Neural crest cell (in vitro differentiated cells): ENCODE measurements around the gene VCAN. TPM values are rescaled to one million over a fixed set of nuclear protein-coding genes. Genes with fewer than 3 reads are reported as not detected.

Experiments
- DNase-seq: peaks from one replicate; pipeline ENCODE4 v3.0.0; 2021; ENCODE audit warnings: low read depth, mixed read lengths, low spot score
- H3K27ac Mint-ChIP-seq: one replicate; pipeline ENCODE4 v1.8.0; 2021; ENCODE audit warnings: mild to moderate bottlenecking, mixed read lengths; ENCODE audit not compliant: unreplicated experiment
- H3K27me3 Mint-ChIP-seq: 2 replicates; pipeline ENCODE4 v1.8.0; 2021; ENCODE audit warnings: low read depth, mild to moderate bottlenecking, mixed read lengths
- H3K36me3 Mint-ChIP-seq: 2 replicates; pipeline ENCODE4 v1.8.0; 2021; ENCODE audit warnings: low read depth, mild to moderate bottlenecking, mixed read lengths
- H3K4me1 Mint-ChIP-seq: 2 replicates; pipeline ENCODE4 v1.8.0; 2021; ENCODE audit warnings: mixed read lengths
- H3K4me3 Mint-ChIP-seq: one replicate; pipeline ENCODE4 v1.8.0; 2021; ENCODE audit warnings: mild to moderate bottlenecking, mixed read lengths
- H3K9me3 Mint-ChIP-seq: 2 replicates; pipeline ENCODE4 v1.8.0; 2021; ENCODE audit warnings: mixed read lengths
- CTCF ChIP-seq: fragments of 200-600 bp; sonication (generic); conservative IDR thresholded peaks from 2 replicates; pipeline ENCODE4 v1.5.0; 2021; ENCODE audit warnings: antibody characterized with exemption, mild to moderate bottlenecking
- long read RNA-seq: library from polyadenylated mRNA; unstranded; transcript quantifications from one replicate; pipeline ENCODE4 v2.0.0, GENCODE V29; 2020
- total RNA-seq: library from RNA; stranded (reverse); gene quantifications from 2 replicates; pipeline ENCODE4 v1.2.1, GENCODE V29; 2021

The VCAN gene
- total RNA-seq: 234 and 236 TPM in 2 replicates
- long read RNA-seq, full-length matches to known transcripts: 83 of 157 reads
- long read RNA-seq, partial matches to known transcripts: 43 of 157 reads
- long read RNA-seq, other reads (novel, unspliced or antisense): 31 of 157 reads

DNA sequence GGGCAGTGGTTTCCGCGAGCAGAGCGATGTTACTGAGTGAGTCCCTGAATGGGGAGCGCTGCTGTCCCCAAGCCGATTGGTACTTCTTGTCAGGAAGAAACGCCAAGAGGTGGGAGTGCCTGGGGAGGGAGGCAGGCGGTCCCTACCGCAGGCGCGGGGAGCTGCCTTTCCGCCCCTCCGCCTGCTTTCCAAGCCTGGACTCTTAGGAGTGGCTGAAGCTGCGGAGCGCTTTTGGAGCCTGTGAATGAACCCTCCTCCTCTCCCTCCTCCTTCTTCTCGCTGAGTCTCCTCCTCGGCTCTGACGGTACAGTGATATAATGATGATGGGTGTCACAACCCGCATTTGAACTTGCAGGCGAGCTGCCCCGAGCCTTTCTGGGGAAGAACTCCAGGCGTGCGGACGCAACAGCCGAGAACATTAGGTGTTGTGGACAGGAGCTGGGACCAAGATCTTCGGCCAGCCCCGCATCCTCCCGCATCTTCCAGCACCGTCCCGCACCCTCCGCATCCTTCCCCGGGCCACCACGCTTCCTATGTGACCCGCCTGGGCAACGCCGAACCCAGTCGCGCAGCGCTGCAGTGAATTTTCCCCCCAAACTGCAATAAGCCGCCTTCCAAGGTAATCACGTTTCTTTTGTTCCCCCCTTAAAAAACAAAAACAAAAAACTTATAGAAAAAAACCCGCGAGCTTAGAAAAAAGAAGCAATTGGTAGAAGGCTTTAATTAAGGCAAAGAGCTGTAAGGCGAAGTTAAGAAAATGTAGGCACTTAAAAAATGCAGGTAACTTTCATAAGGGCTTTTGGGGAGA lies at the start of gene VCAN:
TSS of gene VCAN (plus strand) at position 340 of the 808 bp plus-strand sequence. CDS start 11,775 bp downstream, outside the sequence.
- Mint-ChIP-seq H3K4me1 (peaks cover 62% of the 10 kb centered on the region), H3K4me3 (peak within 1 kb of the TSS; percentile 95), H3K36me3 (peaks cover 3% of the 10 kb centered on the region), H3K9me3 (no peaks in the 10 kb centered on the region), H3K27me3 (peaks cover 6% of the 10 kb centered on the region), H3K27ac (peak within 1 kb of the TSS; percentile 96)
- no peak for TF ChIP-seq CTCF
- no peak for DNase-seq

GRCh38 chr5:83422284-83422683 lies 49.3 kb upstream of the VCAN start:
- DNase-seq: no peak
- Mint-ChIP-seq H3K36me3 (peaks cover 6% of the 10 kb centered on the region), H3K27ac (no peak overlapping the region), H3K4me3 (no peak overlapping the region), H3K4me1 (peaks cover 14% of the 10 kb centered on the region), H3K27me3 (no peaks in the 10 kb centered on the region), H3K9me3 (peaks cover 24% of the 10 kb centered on the region)
- TF ChIP-seq CTCF: no peak

DNA sequence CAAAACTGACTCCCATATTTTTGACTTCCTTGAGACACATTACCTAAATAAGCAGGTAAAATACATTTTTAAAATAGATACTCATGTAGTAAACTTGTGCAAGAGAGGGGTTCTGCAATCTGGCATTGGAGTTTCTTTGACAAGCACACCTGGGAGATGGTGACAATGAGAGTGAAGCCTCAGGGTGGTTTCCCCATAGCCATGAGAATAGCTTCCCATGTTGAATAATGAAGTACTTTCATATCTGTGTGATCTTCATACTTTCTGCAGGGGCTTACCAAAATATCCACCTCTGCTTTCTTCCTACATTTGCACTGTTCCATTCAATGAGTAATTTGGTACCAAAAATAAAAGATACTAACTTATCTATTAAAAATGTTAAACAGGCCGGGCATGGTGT lies 44.7 kb upstream of the VCAN start:
- no peak for TF ChIP-seq CTCF
- no peak overlapping the region for H3K27ac Mint-ChIP-seq
- H3K36me3 Mint-ChIP-seq: peaks cover 2% of the 10 kb centered on the region
- no peak overlapping the region for H3K4me3 Mint-ChIP-seq
- DNase-seq: no peak
- peaks cover 13% of the 10 kb centered on the region for H3K9me3 Mint-ChIP-seq
- H3K27me3 Mint-ChIP-seq: no peaks in the 10 kb centered on the region
- H3K4me1 Mint-ChIP-seq: peaks cover 11% of the 10 kb centered on the region

DNA sequence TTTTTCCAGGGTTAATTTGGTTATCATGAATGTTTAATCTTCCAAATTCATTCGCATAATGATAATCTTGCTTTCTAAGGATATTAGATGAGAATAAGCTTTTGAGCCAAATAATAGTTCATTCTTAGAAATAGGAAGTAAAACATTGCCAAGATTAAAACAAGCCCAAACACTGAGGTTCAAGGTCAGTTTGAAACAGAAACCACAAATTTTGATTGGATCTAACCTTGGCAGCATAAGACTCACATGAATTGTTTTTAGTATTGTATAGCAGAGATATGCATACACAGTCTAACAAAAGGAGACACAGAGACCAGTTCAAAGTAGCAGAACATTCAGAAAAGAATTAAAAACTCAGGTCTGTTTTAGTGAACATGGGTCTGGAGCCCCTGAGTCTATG lies 43.4 kb upstream of the VCAN start:
- Mint-ChIP-seq H3K27me3 (no peaks in the 10 kb centered on the region), H3K4me1 (peaks cover 11% of the 10 kb centered on the region), H3K27ac (no peak overlapping the region), H3K9me3 (peaks cover 10% of the 10 kb centered on the region), H3K36me3 (no peaks in the 10 kb centered on the region), H3K4me3 (no peak overlapping the region)
- TF ChIP-seq CTCF: no peak
- DNase-seq: no peak

- Mint-ChIP-seq H3K4me1 (peaks cover 11% of the 10 kb centered on the region), H3K27me3 (no peaks in the 10 kb centered on the region), H3K9me3 (peaks cover 10% of the 10 kb centered on the region), H3K27ac (peak overlapping the region; percentile 35), H3K4me3 (no peak overlapping the region), H3K36me3 (no peaks in the 10 kb centered on the region)
- no peak for DNase-seq
- no peak for TF ChIP-seq CTCF
Measured at GRCh38 chr5:83428890-83429289, 42.7 kb upstream of the VCAN start.
